HUES48 (cell line): ENCODE data around the gene PHETA2.

Experiments used
- H3K27ac ChIP-seq: one replicate; pipeline ENCODE4 v1.7.0; 2013; ENCODE audit warnings: low read depth, low read length, inconsistent platforms
- H3K27me3 ChIP-seq: 2 replicates; pipeline ENCODE4 v1.6.1; 2013; ENCODE audit warnings: mild to moderate bottlenecking, low read length; ENCODE audit not compliant: control insufficient read depth, insufficient read depth
- H3K36me3 ChIP-seq: 2 replicates; pipeline ENCODE4 v1.6.1; 2013; ENCODE audit warnings: low read length; ENCODE audit not compliant: control insufficient read depth, insufficient read depth
- H3K4me1 ChIP-seq: 2 replicates; pipeline ENCODE4 v1.6.1; 2013; ENCODE audit warnings: mild to moderate bottlenecking, low read length; ENCODE audit not compliant: control insufficient read depth, insufficient read depth
- H3K4me3 ChIP-seq: 2 replicates; pipeline ENCODE4 v1.5.1; 2013; ENCODE audit warnings: mild to moderate bottlenecking, low read depth, low read length
- H3K9ac ChIP-seq: 2 replicates; pipeline ENCODE4 v1.6.1; 2013; ENCODE audit warnings: mild to moderate bottlenecking, low read depth, low read length, moderate library complexity
- H3K9me3 ChIP-seq: 2 replicates; pipeline ENCODE4 v1.6.1; 2013; ENCODE audit warnings: low read length; ENCODE audit not compliant: control insufficient read depth, insufficient read depth

Gene PHETA2

DNA sequence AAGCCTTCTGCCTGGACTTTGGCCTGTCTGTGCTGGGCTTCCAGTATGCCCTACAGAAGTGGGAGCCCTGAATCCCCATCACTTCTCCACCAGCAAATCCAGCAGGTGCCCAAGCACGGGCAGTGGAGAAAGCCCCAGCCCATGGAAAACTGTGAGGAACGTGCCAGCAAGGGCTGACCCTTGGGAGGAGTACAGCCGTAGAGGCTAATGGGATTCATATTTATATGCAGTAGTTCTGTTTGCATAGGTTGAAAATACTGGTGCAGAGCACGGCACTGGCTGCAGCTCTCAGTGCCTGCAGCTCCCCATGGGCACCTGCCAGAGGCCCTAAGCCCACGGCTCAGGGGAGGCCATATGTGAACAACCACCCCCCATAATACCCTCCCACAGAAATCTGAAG, 13.6 kb upstream of the PHETA2 start:
- Histone ChIP-seq H3K27me3 (no peaks in the 10 kb centered on the region), H3K4me1 (peaks cover 10% of the 10 kb centered on the region), H3K9me3 (peaks cover 16% of the 10 kb centered on the region), H3K36me3 (peaks cover 41% of the 10 kb centered on the region), H3K4me3 (no peak overlapping the region), H3K27ac (no peak overlapping the region), H3K9ac (no peak overlapping the region)

DNA sequence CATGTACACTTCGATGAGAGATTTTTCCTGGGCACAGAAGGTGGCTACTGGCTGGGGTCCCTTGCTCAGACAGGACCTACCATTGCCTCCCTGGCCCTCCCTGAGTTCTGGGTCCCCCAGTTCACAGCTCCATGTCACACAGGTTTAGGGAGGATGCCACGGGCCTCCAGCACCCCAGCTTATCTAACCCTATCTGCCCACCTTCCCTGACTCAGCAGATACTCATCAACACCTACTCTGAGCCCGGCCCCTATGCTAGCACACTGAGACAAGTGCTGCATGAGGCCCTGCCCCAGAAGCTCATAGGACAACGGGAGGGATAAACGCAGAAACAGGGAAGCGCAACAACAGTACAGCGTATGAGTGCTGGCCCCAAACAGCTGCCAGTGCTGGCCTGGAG, 13.0 kb upstream of the PHETA2 start:
- Histone ChIP-seq H3K9me3 (peaks cover 16% of the 10 kb centered on the region), H3K4me3 (no peak overlapping the region), H3K27me3 (no peaks in the 10 kb centered on the region), H3K27ac (no peak overlapping the region), H3K36me3 (peaks cover 41% of the 10 kb centered on the region), H3K9ac (no peak overlapping the region), H3K4me1 (peaks cover 14% of the 10 kb centered on the region)

DNA sequence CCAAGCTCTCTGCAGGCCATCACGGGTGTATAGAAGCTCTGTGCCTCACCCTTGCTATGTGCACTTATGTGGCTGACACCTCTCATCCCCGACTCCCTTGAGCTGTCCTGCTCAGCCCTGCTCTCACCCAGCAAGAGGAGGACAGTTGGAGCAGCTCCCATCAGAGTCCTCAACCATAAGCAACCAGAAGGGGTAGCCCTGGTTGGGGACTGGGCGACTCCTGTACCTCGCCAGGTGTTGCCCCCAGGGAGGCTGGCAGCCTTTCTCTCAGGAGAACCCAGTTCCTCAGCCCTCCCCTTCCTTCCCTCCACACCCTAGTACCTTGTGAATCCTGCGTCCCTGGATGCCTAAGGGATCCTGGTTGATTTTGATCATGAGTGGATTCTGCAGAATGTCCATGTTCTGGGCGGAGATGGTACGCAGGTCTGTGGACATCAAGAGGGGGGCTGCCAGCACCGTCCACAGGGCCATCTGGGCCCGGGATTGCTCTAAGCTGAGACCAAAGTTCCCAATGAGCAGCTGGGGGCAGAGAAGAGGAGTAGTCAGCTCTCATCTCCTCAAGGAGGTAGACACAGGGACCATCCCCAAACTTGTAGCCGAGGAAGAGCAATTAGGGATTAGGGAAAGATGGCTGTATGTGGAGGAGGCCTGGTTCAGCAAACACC, 11.4 kb upstream of the PHETA2 start:
- H3K9ac ChIP-seq: no peak overlapping the region
- H3K27ac ChIP-seq: no peak overlapping the region
- peaks cover 8% of the 10 kb centered on the region; the same call in 1 of the 2 replicates for H3K9me3 ChIP-seq
- peaks cover 52% of the 10 kb centered on the region for H3K36me3 ChIP-seq
- H3K27me3 ChIP-seq: no peaks in the 10 kb centered on the region
- H3K4me1 ChIP-seq: peaks cover 14% of the 10 kb centered on the region
- no peak overlapping the region for H3K4me3 ChIP-seq

DNA sequence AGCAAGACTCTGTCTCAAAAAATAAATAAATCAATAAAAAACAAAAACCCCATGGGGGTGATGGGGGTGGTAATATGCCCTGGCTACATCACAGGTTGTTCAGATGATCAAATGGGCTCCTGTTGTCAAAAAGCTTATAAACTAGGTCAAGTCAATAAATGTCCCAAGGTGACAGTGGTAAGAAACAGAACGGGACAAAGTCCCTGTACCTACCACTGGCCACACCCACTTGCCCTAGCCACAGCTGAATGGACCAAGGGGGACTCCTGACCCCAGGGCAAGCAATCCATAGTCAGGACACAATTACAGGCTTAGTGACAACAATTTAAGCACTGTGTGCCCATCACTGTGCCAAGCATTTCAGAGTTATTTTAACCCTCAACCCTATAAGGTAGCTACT, 9.4 kb upstream of the PHETA2 start:
- H3K4me3 ChIP-seq: no peak overlapping the region
- H3K27me3 ChIP-seq: no peaks in the 10 kb centered on the region
- peaks cover 15% of the 10 kb centered on the region for H3K4me1 ChIP-seq
- no peaks in the 10 kb centered on the region for H3K9me3 ChIP-seq
- H3K9ac ChIP-seq: no peak overlapping the region
- no peak overlapping the region for H3K27ac ChIP-seq
- H3K36me3 ChIP-seq: peaks cover 45% of the 10 kb centered on the region

DNA sequence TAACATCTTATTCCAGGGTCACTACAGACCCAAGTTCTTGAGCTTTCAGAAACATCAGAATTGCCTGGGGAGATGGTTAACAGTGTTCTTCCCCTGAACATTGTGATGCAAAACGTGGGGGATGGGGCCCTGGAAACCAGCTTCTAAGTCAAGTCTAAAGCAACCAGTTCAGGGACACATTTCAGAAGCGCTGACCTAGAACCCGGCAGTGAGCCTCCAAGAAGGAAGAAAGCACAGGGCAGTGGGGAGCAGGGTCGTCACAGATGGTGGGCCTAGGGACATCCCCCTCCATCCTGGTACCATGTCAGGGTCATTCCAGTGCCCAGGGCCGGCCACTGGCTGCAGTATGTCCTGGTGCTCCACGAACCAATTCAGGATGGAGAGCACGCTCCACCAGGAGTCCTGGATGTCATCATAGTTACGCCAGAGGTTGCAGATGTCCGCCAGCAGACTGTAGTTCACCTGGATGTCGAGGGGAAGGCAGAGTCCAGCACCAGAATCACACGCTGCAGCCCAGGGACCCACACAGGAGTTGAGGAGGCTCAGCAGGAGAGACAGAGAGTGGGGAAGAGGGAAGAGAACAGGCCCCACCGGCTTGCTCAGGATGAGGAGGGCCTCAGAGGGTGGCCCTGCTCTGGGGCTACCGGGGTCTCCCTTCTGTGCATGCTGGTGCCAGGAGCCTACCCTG, 8.5 kb upstream of the PHETA2 start:
- no peaks in the 10 kb centered on the region for H3K27me3 ChIP-seq
- peaks cover 18% of the 10 kb centered on the region for H3K4me1 ChIP-seq
- H3K9me3 ChIP-seq: no peaks in the 10 kb centered on the region
- no peak overlapping the region for H3K9ac ChIP-seq
- no peak overlapping the region for H3K27ac ChIP-seq
- peak overlapping the region; percentile 40 for H3K4me3 ChIP-seq
- H3K36me3 ChIP-seq: peaks cover 35% of the 10 kb centered on the region

DNA sequence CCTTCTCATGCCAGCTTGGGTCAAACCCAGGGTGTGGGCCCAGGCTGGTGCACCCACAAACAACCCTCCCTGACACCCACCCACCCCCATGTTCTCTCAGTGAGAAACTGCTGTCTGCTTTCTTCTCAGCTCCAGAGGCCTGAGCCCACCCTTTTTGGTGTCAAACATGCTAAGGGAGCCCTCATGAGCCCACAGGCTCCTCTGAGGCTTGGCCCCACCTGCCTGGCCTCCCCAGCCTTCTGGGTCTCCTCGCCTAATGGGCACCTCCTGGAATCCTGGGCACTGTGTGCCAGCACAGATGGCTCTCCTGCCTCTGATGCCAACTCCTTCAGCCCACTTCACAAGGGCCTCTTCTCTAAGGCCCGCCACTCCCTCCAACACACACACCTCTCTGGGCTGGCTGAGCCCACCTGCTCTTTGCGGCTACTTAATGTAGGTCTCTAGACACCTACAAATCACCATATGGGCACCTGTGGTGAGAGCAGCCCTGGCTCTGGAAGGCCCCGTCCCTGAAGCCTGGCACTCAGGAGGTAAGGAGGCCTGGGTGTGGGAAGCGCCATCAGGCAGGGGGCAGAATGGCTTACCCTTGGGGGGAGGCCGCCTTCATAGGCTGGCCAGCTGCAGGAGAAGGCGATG, 7.8 kb upstream of the PHETA2 start:
- no peak overlapping the region for H3K4me3 ChIP-seq
- H3K9me3 ChIP-seq: no peaks in the 10 kb centered on the region
- H3K4me1 ChIP-seq: peaks cover 22% of the 10 kb centered on the region
- H3K27me3 ChIP-seq: no peaks in the 10 kb centered on the region
- H3K27ac ChIP-seq: no peak overlapping the region
- H3K36me3 ChIP-seq: peaks cover 29% of the 10 kb centered on the region
- H3K9ac ChIP-seq: no peak overlapping the region

DNA sequence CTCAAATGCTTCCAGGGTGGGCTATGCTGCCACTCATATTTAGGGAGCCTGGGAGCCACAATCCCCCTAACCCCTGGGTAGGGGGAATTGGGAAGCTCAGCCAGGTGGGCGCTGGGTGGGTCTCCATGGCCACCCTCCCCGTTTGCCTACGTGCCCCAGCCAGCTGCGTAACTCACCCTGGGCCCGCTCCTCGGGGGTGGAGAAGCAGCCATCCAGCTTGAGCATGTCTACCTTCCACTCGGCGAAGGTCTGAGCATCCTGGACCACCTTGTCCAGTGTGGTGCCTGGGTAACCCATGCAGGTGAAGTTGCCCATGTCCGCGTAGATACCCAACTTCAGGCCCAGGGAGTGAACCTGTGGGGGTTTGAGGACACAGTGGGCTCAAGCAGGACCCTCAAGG, 7.1 kb upstream of the PHETA2 start:
- H3K36me3 ChIP-seq: peaks cover 25% of the 10 kb centered on the region; the same call in 1 of the 2 replicates

DNA sequence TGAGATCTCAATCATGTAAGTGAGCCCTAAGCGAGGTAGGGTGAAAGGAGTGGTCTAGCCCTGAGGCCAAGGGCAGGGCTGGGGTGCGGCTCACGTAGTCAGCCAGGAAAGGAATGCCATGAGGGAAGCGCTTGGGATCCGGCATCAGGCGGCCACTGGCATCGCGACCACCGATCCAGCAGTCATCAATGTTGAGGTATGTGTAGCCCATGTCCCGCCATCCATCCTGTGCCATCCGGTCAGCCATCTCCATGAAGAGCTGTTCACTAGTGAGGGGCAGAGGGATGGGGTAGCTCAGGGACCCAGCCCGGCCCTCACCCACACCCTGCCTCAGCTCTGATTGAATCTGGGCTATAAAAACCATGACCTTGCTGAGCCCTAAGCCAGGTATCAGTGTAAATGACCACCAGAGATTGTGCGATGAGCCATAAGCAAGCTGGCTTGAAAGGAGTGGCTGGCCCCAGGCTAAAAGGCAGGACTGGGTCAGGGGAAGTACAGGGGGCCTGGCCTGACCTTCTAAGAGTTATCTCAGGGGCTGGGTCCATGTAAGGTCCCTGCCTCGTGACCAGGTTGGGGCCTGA, 6.3 kb upstream of the PHETA2 start:
- Histone ChIP-seq H3K36me3 (peaks cover 19% of the 10 kb centered on the region; the same call in 1 of the 2 replicates), H3K9me3 (no peaks in the 10 kb centered on the region), H3K4me1 (peaks cover 23% of the 10 kb centered on the region), H3K27me3 (no peaks in the 10 kb centered on the region), H3K4me3 (no peak overlapping the region), H3K27ac (no peak overlapping the region), H3K9ac (no peak overlapping the region)

More for the DNA sequence above, 7.1 kb upstream of the PHETA2 start:
- Histone ChIP-seq H3K4me1 (peaks cover 23% of the 10 kb centered on the region), H3K4me3 (no peak overlapping the region), H3K27ac (no peak overlapping the region), H3K27me3 (no peaks in the 10 kb centered on the region), H3K9ac (no peak overlapping the region), H3K9me3 (no peaks in the 10 kb centered on the region)

DNA sequence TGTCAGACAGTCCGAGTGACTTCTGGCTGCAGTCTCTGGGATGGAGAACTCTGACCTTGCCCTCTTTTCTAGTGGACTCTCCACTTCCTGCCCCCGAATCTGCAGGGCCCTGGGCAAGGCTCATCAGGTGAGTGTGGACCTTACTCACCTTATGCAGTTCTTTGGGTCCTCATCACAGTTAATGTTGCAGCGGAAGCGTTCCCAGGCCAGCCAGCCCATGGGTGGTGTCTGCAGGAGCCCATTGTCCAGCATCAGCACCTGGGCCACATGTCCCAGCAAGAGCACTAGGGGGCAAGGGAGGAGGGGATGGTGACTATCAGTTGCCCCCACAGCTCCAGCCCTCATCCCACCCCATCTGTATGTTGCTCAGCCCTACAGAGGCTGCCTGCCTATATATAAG, 5.8 kb upstream of the PHETA2 start:
- Histone ChIP-seq H3K4me1 (peaks cover 23% of the 10 kb centered on the region), H3K9ac (no peak overlapping the region), H3K27me3 (peaks cover 1% of the 10 kb centered on the region; the same call in 1 of the 2 replicates), H3K9me3 (no peaks in the 10 kb centered on the region), H3K27ac (no peak overlapping the region), H3K36me3 (peaks cover 17% of the 10 kb centered on the region; the same call in 1 of the 2 replicates), H3K4me3 (no peak overlapping the region)

DNA sequence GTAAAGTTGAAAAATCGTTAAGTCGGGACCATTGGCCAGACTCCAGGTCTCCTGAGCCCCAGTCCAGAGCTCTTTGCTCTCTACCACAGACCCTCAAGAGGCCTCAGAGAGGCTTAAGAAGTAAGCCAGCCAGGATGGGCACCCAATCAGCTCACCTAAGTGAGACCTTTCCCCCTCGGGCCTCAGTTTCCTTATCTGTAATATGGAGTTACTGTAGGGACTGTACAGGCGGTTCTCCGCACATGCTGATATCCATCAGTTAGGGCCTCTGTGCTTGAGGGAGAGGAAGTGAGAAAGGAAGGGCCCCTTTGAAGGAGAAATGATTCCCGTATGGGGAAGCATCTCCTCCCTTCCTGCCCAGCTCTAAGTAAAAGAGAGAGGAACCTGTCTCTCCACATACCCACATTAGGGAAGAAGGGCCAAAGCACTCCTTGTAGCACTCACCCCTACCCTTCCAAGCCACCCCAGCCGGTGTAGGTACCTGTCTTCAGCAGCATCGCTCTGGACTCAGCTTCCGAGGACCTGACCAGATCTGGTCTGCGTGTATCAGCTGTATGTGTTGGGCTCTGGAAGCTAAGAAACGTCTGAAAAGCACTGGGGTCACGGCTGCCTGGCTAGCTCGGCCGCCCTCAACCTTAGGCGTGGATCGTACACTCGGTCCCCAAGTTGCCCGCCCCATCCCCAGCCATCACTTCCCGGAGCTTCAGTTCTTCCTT, 4.1 kb upstream of the PHETA2 start:
- Histone ChIP-seq H3K27ac (peak overlapping the region; percentile 59), H3K27me3 (peaks cover 7% of the 10 kb centered on the region; the same call in 1 of the 2 replicates), H3K4me3 (peak overlapping the region; percentile 64), H3K9me3 (no peaks in the 10 kb centered on the region), H3K4me1 (peaks cover 19% of the 10 kb centered on the region), H3K9ac (no peak overlapping the region), H3K36me3 (peaks cover 17% of the 10 kb centered on the region; the same call in 1 of the 2 replicates)
